ENCODE results near the gene TUBGCP2.

- TF ChIP-seq EP300 (IDR thresholded peaks at IDR 0.05; ENCODE audit: low read depth), result no peak
- TF ChIP-seq POLR2A (IDR thresholded peaks at IDR 0.05), result no peak
- TF ChIP-seq CTCF (IDR thresholded peaks at IDR 0.05), result no peak
- no peak for TF ChIP-seq POLR2AphosphoS5 (IDR thresholded peaks at IDR 0.05)
Observed at GRCh38 chr10:133249975-133250754, 58.5 kb downstream of the TUBGCP2 start.
